ENCODE data around the gene HS3ST3B1. TPM values are rescaled to one million over a fixed set of nuclear protein-coding genes. Genes with fewer than 3 reads are reported as not detected.

The HS3ST3B1 gene
- total RNA-seq, 1 experiment from 2014 or later, result 2.4 TPM

- no peak overlapping the region for H2AFZ ChIP-seq (ENCODE audit: low read depth, low read length, poor library complexity, severe bottlenecking)
- H3K79me2 ChIP-seq (ENCODE audit: insufficient read depth, low read length), result no peaks in the 10 kb centered on the region
- intact Hi-C loops (cut with micrococcal nuclease), result no loop called here
- no peaks in the 10 kb centered on the region; the same call in none of the 2 replicates for H3K27me3 ChIP-seq (ENCODE audit: insufficient read depth, low read length)
- no peaks in the 10 kb centered on the region for H3K9me2 ChIP-seq (ENCODE audit: insufficient read depth)
- H3K9ac ChIP-seq (ENCODE audit: low read length), result no peak overlapping the region
- no peaks in the 10 kb centered on the region for H3K9me3 ChIP-seq (ENCODE audit: control insufficient read depth in 1 of 2, insufficient read depth in 1 of 2, low read depth in 1 of 2, low read length in 2 of 2)
- no peaks in the 10 kb centered on the region for H3K4me1 ChIP-seq (ENCODE audit: control insufficient read depth in 1 of 2, insufficient read depth in 2 of 2, low read length in 2 of 2)
- no peak overlapping the region for H3K27ac ChIP-seq (ENCODE audit: low read depth, low read length)
- no TSS peak for BruUV-seq (replicated peaks)
- DNase-seq (ENCODE audit: low read depth, low spot score), result no peak
- CTCF ChIA-PET, result no interaction called here
- RAD21 ChIA-PET (ENCODE audit: low non-redundant PET in 1 of 2, low total read pairs in 2 of 2, uncharacterized antibody in 2 of 2, unreplicated experiment in 2 of 2), result no interaction called here
- no peak for ATAC-seq
- POLR2A ChIA-PET, result no interaction called here
- H3K4me2 ChIP-seq (ENCODE audit: low read length), result no peak overlapping the region
- TF ChIP-seq CBX3 (IDR thresholded peaks at IDR 0.05; ENCODE audit: low read depth) (no peak), EGR1 (IDR thresholded peaks at IDR 0.05; ENCODE audit: low read depth) (no peak), YY1 (IDR thresholded peaks at IDR 0.05; ENCODE audit: extremely low read depth, insufficient replicate concordance, low read depth, low read length) (no peak), SIN3A (IDR thresholded peaks at IDR 0.05; ENCODE audit: low read depth) (no peak), SP1 (IDR thresholded peaks at IDR 0.05; ENCODE audit: low read depth) (no peak), ZFX (IDR thresholded peaks at IDR 0.05) (no peak), POLR2A (IDR thresholded peaks at IDR 0.05; ENCODE audit: borderline replicate concordance, extremely low read depth, insufficient read depth, insufficient read length) (no peak), ATF3 (IDR thresholded peaks at IDR 0.05) (no peak), ZNF274 (IDR thresholded peaks at IDR 0.05; ENCODE audit: low read depth, low read length) (no peak)
- TF ChIP-seq, protein P1, sequence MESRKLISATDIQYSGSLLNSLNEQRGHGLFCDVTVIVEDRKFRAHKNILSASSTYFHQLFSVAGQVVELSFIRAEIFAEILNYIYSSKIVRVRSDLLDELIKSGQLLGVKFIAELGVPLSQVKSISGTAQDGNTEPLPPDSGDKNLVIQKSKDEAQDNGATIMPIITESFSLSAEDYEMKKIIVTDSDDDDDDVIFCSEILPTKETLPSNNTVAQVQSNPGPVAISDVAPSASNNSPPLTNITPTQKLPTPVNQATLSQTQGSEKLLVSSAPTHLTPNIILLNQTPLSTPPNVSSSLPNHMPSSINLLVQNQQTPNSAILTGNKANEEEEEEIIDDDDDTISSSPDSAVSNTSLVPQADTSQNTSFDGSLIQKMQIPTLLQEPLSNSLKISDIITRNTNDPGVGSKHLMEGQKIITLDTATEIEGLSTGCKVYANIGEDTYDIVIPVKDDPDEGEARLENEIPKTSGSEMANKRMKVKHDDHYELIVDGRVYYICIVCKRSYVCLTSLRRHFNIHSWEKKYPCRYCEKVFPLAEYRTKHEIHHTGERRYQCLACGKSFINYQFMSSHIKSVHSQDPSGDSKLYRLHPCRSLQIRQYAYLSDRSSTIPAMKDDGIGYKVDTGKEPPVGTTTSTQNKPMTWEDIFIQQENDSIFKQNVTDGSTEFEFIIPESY (IDR thresholded peaks at IDR 0.05; ENCODE audit: extremely low read depth, insufficient replicate concordance, low read length), result no peak
- no peaks in the 10 kb centered on the region for H4K20me1 ChIP-seq (ENCODE audit: insufficient read depth)
- no peak overlapping the region for H3K4me3 ChIP-seq (replicated peaks in 1 of 2; ENCODE audit: low read depth in 1 of 2, low read length in 2 of 2)
- no peaks in the 10 kb centered on the region for H3K36me3 ChIP-seq (ENCODE audit: control insufficient read depth in 1 of 2, insufficient read depth in 2 of 2, low read length in 2 of 2)
Observed at GRCh38 chr17:14389681-14390080, 88.8 kb downstream of the HS3ST3B1 start.
